Hepatocyte (in vitro differentiated cells): ENCODE measurements around the gene TFR2.

Experiments used
- CTCF ChIP-seq: fragments of 200-600 bp; sonication (generic); IDR thresholded peaks from 2 replicates; pipeline ENCODE4 v1.5.1; 2016; ENCODE audit warnings: antibody characterized with exemption, mild to moderate bottlenecking; ENCODE audit not compliant: poor library complexity
- EZH2 ChIP-seq: fragments of 200-600 bp; sonication (generic); IDR thresholded peaks from 2 replicates; pipeline ENCODE4 v1.6.1; 2016; ENCODE audit warnings: antibody characterized with exemption, mild to moderate bottlenecking, borderline replicate concordance
- EZH2phosphoT487 ChIP-seq: fragments of 200-600 bp; sonication (generic); IDR thresholded peaks from one replicate; pipeline ENCODE4 v1.6.1; 2018; ENCODE audit warnings: antibody characterized with exemption, mild to moderate bottlenecking, low read depth, moderate library complexity; ENCODE audit not compliant: unreplicated experiment, severe bottlenecking

GRCh38 chr7:100591596-100591995 is 49.8 kb downstream of the TFR2 start:
- TF ChIP-seq CTCF (no peak), EZH2 (no peak), EZH2phosphoT487 (no peak)
